Panc1 (cell line): Measurements from ENCODE around the gene REXO5.

Experiments
- SIN3A ChIP-seq: IDR thresholded peaks from 2 replicates; pipeline ENCODE4 v1.6.1; 2012; ENCODE audit warnings: low read depth, mild to moderate bottlenecking, low read length, moderate library complexity, borderline replicate concordance; ENCODE audit not compliant: insufficient read depth
- TF ChIP-seq, protein P1 (sequence below): fragments of 450-650 bp; IDR thresholded peaks from 2 replicates; pipeline ENCODE4 v1.5.1; 2017; ENCODE audit warnings: mild to moderate bottlenecking
- TF ChIP-seq, protein P2 (sequence below), 2 experiments: IDR thresholded peaks; 2 replicates each; pipeline ENCODE4 v1.6.1; 2011 to 2012; ENCODE audit warnings: low read depth in 2 of 2, control low read depth in 1 of 2, low read length in 1 of 2, mild to moderate bottlenecking in 1 of 2, moderate library complexity in 1 of 2; ENCODE audit not compliant: insufficient read depth in 1 of 2

DNA sequence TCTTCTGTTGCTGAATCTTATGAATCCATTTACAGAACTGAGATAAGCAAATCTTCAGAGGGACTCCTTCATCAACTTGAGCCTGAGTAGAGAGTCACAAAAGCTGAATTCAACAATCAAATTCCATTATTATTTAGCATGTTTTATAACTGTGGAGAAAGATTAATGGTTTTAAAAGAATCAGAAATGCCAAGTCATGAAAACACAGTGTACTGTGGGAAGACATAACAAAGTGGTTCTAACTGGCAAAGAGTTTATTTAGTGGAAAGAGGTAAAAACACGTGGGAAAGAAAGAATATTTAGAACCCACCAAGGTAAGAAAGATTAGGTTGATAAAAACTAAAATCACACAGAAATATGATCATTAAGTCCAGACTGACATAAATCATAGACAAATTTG lies 5.0 kb upstream of the REXO5 start:
- TF ChIP-seq, protein P1, sequence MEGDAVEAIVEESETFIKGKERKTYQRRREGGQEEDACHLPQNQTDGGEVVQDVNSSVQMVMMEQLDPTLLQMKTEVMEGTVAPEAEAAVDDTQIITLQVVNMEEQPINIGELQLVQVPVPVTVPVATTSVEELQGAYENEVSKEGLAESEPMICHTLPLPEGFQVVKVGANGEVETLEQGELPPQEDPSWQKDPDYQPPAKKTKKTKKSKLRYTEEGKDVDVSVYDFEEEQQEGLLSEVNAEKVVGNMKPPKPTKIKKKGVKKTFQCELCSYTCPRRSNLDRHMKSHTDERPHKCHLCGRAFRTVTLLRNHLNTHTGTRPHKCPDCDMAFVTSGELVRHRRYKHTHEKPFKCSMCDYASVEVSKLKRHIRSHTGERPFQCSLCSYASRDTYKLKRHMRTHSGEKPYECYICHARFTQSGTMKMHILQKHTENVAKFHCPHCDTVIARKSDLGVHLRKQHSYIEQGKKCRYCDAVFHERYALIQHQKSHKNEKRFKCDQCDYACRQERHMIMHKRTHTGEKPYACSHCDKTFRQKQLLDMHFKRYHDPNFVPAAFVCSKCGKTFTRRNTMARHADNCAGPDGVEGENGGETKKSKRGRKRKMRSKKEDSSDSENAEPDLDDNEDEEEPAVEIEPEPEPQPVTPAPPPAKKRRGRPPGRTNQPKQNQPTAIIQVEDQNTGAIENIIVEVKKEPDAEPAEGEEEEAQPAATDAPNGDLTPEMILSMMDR: no peak
- TF ChIP-seq SIN3A: no peak
- TF ChIP-seq, protein P2, sequence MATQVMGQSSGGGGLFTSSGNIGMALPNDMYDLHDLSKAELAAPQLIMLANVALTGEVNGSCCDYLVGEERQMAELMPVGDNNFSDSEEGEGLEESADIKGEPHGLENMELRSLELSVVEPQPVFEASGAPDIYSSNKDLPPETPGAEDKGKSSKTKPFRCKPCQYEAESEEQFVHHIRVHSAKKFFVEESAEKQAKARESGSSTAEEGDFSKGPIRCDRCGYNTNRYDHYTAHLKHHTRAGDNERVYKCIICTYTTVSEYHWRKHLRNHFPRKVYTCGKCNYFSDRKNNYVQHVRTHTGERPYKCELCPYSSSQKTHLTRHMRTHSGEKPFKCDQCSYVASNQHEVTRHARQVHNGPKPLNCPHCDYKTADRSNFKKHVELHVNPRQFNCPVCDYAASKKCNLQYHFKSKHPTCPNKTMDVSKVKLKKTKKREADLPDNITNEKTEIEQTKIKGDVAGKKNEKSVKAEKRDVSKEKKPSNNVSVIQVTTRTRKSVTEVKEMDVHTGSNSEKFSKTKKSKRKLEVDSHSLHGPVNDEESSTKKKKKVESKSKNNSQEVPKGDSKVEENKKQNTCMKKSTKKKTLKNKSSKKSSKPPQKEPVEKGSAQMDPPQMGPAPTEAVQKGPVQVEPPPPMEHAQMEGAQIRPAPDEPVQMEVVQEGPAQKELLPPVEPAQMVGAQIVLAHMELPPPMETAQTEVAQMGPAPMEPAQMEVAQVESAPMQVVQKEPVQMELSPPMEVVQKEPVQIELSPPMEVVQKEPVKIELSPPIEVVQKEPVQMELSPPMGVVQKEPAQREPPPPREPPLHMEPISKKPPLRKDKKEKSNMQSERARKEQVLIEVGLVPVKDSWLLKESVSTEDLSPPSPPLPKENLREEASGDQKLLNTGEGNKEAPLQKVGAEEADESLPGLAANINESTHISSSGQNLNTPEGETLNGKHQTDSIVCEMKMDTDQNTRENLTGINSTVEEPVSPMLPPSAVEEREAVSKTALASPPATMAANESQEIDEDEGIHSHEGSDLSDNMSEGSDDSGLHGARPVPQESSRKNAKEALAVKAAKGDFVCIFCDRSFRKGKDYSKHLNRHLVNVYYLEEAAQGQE (IDR thresholded peaks at IDR 0.05; ENCODE audit: insufficient read depth in 1 of 2, low read depth in 2 of 2, low read length in 1 of 2): no peak
